H1 (cell line): ENCODE results near the gene KCTD19. TPM values are rescaled to one million over a fixed set of nuclear protein-coding genes. Genes with fewer than 3 reads are reported as not detected.

Experiments
- CTCF ChIA-PET: fragments of 300-600 bp; sonication (Branson Sonifier 250); formaldehyde crosslinking; loops from one replicate; lab custom pipeline; 2021; ENCODE audit not compliant: partially characterized antibody; lab: Charles Lee
- POLR2A ChIA-PET: fragments of 300-600 bp; sonication (Branson Sonifier 250); formaldehyde crosslinking; loops from one replicate; lab custom pipeline; 2021; ENCODE audit warnings: inconsistent platforms; ENCODE audit not compliant: partially characterized antibody; lab: Charles Lee
- DNase-seq, 2 experiments: peaks; one replicate each; pipeline versions ENCODE4 v3.0.0 to v3.0.0-alpha.2; 2010 to 2022; ENCODE audit warnings: low spot score in 2 of 2, low read depth in 1 of 2, mixed read lengths in 1 of 2
- FAIRE-seq: peaks from 2 replicates; lab custom pipeline; 2011; peaks lifted over from hg19 to GRCh38; lab: Jason Lieb, UNC
- H2AFZ ChIP-seq: 2 replicates; pipeline ENCODE4 v1.8.1; 2012; ENCODE audit warnings: low read length, inconsistent platforms
- H2AK5ac ChIP-seq: 2 replicates; pipeline ENCODE4 v1.6.1; 2013; ENCODE audit warnings: low read depth, low read length
- H2BK120ac ChIP-seq: replicated peaks from 2 replicates; pipeline ENCODE3; 2013; ENCODE audit warnings: low read depth, low read length, inconsistent platforms
- H2BK12ac ChIP-seq: 2 replicates; pipeline ENCODE4 v1.6.1; 2013; ENCODE audit warnings: low read depth, low read length
- H2BK15ac ChIP-seq: 2 replicates; pipeline ENCODE4 v1.6.1; 2013; ENCODE audit warnings: low read length
- H2BK20ac ChIP-seq: 2 replicates; pipeline ENCODE4 v1.6.1; 2013; ENCODE audit warnings: low read length
- H2BK5ac ChIP-seq: 2 replicates; pipeline ENCODE4 v1.6.1; 2013; ENCODE audit warnings: low read depth, low read length
- H3K14ac ChIP-seq: 2 replicates; pipeline ENCODE4 v1.6.1; 2013; ENCODE audit warnings: inconsistent platforms; ENCODE audit not compliant: insufficient read length
- H3K18ac ChIP-seq: 2 replicates; pipeline ENCODE4 v1.6.1; 2013; ENCODE audit warnings: low read length; ENCODE audit errors: extremely low read depth
- H3K23ac ChIP-seq: 2 replicates; pipeline ENCODE4 v1.6.1; 2013; ENCODE audit warnings: inconsistent platforms; ENCODE audit not compliant: insufficient read length
- H3K23me2 ChIP-seq: 2 replicates; pipeline ENCODE4 v1.6.1; 2013; ENCODE audit warnings: low read depth, low read length
- H3K27ac ChIP-seq: 2 replicates; pipeline ENCODE4 v1.6.1; 2011; ENCODE audit warnings: low read depth, low read length, inconsistent platforms
- H3K27me3 ChIP-seq, 4 experiments: replicated peaks in 1 of 4; 1 replicate in 1 of 4; 2 replicates in 3 of 4; pipeline versions ENCODE4 v1.6.1 to v1.8.1; 2011 to 2013; ENCODE audit warnings: low read length in 3 of 4, mild to moderate bottlenecking in 3 of 4, inconsistent platforms in 2 of 4, mixed read lengths in 2 of 4, moderate library complexity in 1 of 4; ENCODE audit not compliant: control insufficient read depth in 3 of 4, insufficient read depth in 3 of 4; ENCODE audit errors: extremely low read depth in 1 of 4
- H3K36me3 ChIP-seq, 4 experiments: 2 replicates each; pipeline versions ENCODE4 v1.6.1 to v1.8.1; 2011 to 2013; ENCODE audit warnings: mild to moderate bottlenecking in 4 of 4, low read length in 3 of 4, moderate library complexity in 2 of 4, control low read depth in 1 of 4, inconsistent platforms in 1 of 4; ENCODE audit not compliant: insufficient read depth in 4 of 4, control insufficient read depth in 2 of 4
- H3K4ac ChIP-seq: replicated peaks from 2 replicates; pipeline ENCODE3; 2013; ENCODE audit warnings: low read length, low read depth, mixed read lengths, inconsistent platforms; ENCODE audit not compliant: insufficient read length
- H3K4me1 ChIP-seq, 4 experiments: replicated peaks in 1 of 4; 1 replicate in 1 of 4; 2 replicates in 3 of 4; pipeline versions ENCODE4 v1.6.1 to v1.8.1; 2011 to 2013; ENCODE audit warnings: low read length in 3 of 4, inconsistent platforms in 2 of 4, mixed read lengths in 1 of 4; ENCODE audit not compliant: insufficient read depth in 4 of 4, control insufficient read depth in 3 of 4
- H3K4me2 ChIP-seq, 2 experiments: 2 replicates each; pipeline versions ENCODE4 v1.6.1 to v1.8.1; 2011 to 2013; ENCODE audit warnings: low read depth in 2 of 2, low read length in 2 of 2, control low read depth in 1 of 2, inconsistent platforms in 1 of 2, mild to moderate bottlenecking in 1 of 2; ENCODE audit not compliant: insufficient read depth in 1 of 2
- H3K4me3 ChIP-seq, 4 experiments: fragments of 200-600, 300-600 bp in 1 of 4; sonication (generic), shearing (Covaris generic), sonication (Bioruptor Twin) in 1 of 4; 2 replicates each; pipeline versions ENCODE4 v1.5.1 to v1.8.1; 2011 to 2016; ENCODE audit warnings: low read length in 4 of 4, low read depth in 3 of 4, control low read depth in 2 of 4, inconsistent platforms in 2 of 4, mild to moderate bottlenecking in 2 of 4, mixed read lengths in 1 of 4, moderate library complexity in 1 of 4; ENCODE audit not compliant: insufficient read depth in 2 of 4; ENCODE audit errors: extremely low read depth in 1 of 4
- H3K56ac ChIP-seq: replicated peaks from 2 replicates; pipeline ENCODE3; 2013; ENCODE audit warnings: low read depth, mild to moderate bottlenecking, mixed read lengths, low read length, inconsistent platforms; ENCODE audit not compliant: insufficient read length
- H3K79me1 ChIP-seq: 2 replicates; pipeline ENCODE4 v1.6.1; 2013; ENCODE audit warnings: low read depth, low read length, control low read depth
- H3K79me2 ChIP-seq, 2 experiments: 2 replicates each; pipeline versions ENCODE4 v1.6.1 to v1.8.1; 2012 to 2013; ENCODE audit warnings: low read length in 2 of 2, mild to moderate bottlenecking in 2 of 2, inconsistent platforms in 1 of 2; ENCODE audit not compliant: insufficient read depth in 2 of 2, control insufficient read depth in 1 of 2
- H3K9ac ChIP-seq, 4 experiments: replicated peaks in 1 of 4; 1 replicate in 1 of 4; 2 replicates in 3 of 4; pipeline versions ENCODE4 v1.6.1 to v1.8.1; 2011 to 2013; ENCODE audit warnings: low read depth in 3 of 4, low read length in 3 of 4, control low read depth in 2 of 4, mild to moderate bottlenecking in 2 of 4, moderate library complexity in 2 of 4, inconsistent platforms in 1 of 4; ENCODE audit errors: extremely low read depth in 1 of 4
- H3K9me3 ChIP-seq, 2 experiments: 2 replicates each; pipeline versions ENCODE4 v1.6.1 to v1.8.1; 2012 to 2013; ENCODE audit warnings: mild to moderate bottlenecking in 2 of 2, moderate library complexity in 2 of 2, control low read depth in 1 of 2, inconsistent platforms in 1 of 2, low read depth in 1 of 2, low read length in 1 of 2, mixed read lengths in 1 of 2; ENCODE audit not compliant: insufficient read depth in 2 of 2
- H4K20me1 ChIP-seq, 2 experiments: replicated peaks in 1 of 2; 2 replicates each; pipeline versions ENCODE3 to v1.8.1; 2011 to 2013; ENCODE audit warnings: inconsistent platforms in 2 of 2, low read length in 2 of 2, mild to moderate bottlenecking in 1 of 2; ENCODE audit not compliant: insufficient read depth in 2 of 2, control insufficient read depth in 1 of 2
- H4K5ac ChIP-seq: 2 replicates; pipeline ENCODE4 v1.6.1; 2013; ENCODE audit warnings: low read length, low read depth, mixed read lengths, inconsistent platforms; ENCODE audit not compliant: insufficient read length
- H4K8ac ChIP-seq: 2 replicates; pipeline ENCODE4 v1.8.0; 2013; ENCODE audit warnings: mild to moderate bottlenecking, moderate library complexity, low read length, inconsistent platforms; ENCODE audit not compliant: insufficient read depth; ENCODE audit errors: extremely low read depth
- H4K91ac ChIP-seq: replicated peaks from 2 replicates; pipeline ENCODE3; 2013; ENCODE audit warnings: low read length, mixed read lengths, inconsistent platforms; ENCODE audit not compliant: insufficient read length
- ASH2L ChIP-seq: fragments of 200-600, 300-600 bp; sonication (generic); IDR thresholded peaks from one replicate; pipeline ENCODE4 v1.7.1; 2017; ENCODE audit warnings: low read length
- ATF2 ChIP-seq: IDR thresholded peaks from 2 replicates; pipeline ENCODE4 v1.6.1; 2012; ENCODE audit warnings: low read length, inconsistent platforms
- CTBP2 ChIP-seq: IDR thresholded peaks from 2 replicates; pipeline ENCODE4 v1.7.0; 2011; ENCODE audit warnings: borderline replicate concordance, mild to moderate bottlenecking, moderate library complexity, mixed read lengths, low read length; ENCODE audit not compliant: insufficient read depth, insufficient read length
- GABPA ChIP-seq: IDR thresholded peaks from 2 replicates; pipeline ENCODE4 v1.6.1; 2011; ENCODE audit warnings: mild to moderate bottlenecking, low read length, moderate library complexity, borderline replicate concordance; ENCODE audit not compliant: insufficient read depth
- RXRA ChIP-seq: IDR thresholded peaks from 2 replicates; pipeline ENCODE4 v1.6.1; 2011; ENCODE audit warnings: low read depth, mild to moderate bottlenecking, low read length, moderate library complexity; ENCODE audit not compliant: insufficient read depth
- TBP ChIP-seq: IDR thresholded peaks from 2 replicates; pipeline ENCODE4 v1.6.1; 2011; ENCODE audit warnings: low read depth, low read length, improper control_type of control experiment
- USF2 ChIP-seq: IDR thresholded peaks from 2 replicates; pipeline ENCODE4 v1.6.1; 2011; ENCODE audit warnings: low read length, improper control_type of control experiment
- YY1 ChIP-seq: IDR thresholded peaks from 2 replicates; pipeline ENCODE4 v1.6.1; 2011; ENCODE audit warnings: low read depth, mild to moderate bottlenecking, low read length
- WGBS, 2 experiments: shearing (Covaris generic) in 1 of 2; methylation state at CpG; one replicate each; pipeline versions ENCODE4 v1.1.6 to v1.1.7; 2013 to 2015; ENCODE audit warnings: low lambda C conversion rate in 2 of 2, mixed read lengths in 2 of 2, inconsistent platforms in 1 of 2, low coverage in 1 of 2, missing lambda C conversion rate in 1 of 2; ENCODE audit not compliant: insufficient replicate concordance in 2 of 2, insufficient coverage in 1 of 2, insufficient read length in 1 of 2; ENCODE audit errors: extremely low coverage in 1 of 2, missing lambda C conversion rate in 1 of 2; 5-methylcytosine and 5-hydroxymethylcytosine counted together
- polyA plus RNA-seq, 7 experiments: library from polyadenylated mRNA; depleted of rRNA in 3 of 7; stranded (reverse) in 5 of 7; unstranded in 2 of 7; fragments of >200 nt in 5 of 7; fragments of 200-250 nt in 2 of 7; gene quantifications; 1 replicate in 5 of 7; 2 replicates in 1 of 7; 4 replicates in 1 of 7; pipeline versions ENCODE4 v1.2.1 to v1.2.3, GENCODE V29; 2011 to 2013; ENCODE audit warnings: missing spikeins in 2 of 7, mixed read lengths in 2 of 7
- total RNA-seq: library from RNA; stranded (reverse); fragmentation: NEBNext Ultra II Directional; extraction: Animal tissue kit (Norgen Biotek cat#: 25700); gene quantifications from 2 replicates; pipeline ENCODE4 v1.2.1, GENCODE V29; 2021

The KCTD19 gene
- total and polyA plus RNA-seq, 2 of the 8 experiments (the other 6 are each of a cell fraction or from before 2014, with no cell fraction given): 0.06 to 0.24 TPM

GRCh38 chr16:67270931-67271338 lies 55.6 kb downstream of the KCTD19 start:
- Histone ChIP-seq H3K4me1 (no peaks in the 10 kb centered on the region), H3K9me3 (no peaks in the 10 kb centered on the region), H2BK20ac (no peak overlapping the region), H3K23ac (no peak overlapping the region), H2BK5ac (no peak overlapping the region), H3K4me2 (no peak overlapping the region), H3K79me1 (no peaks in the 10 kb centered on the region), H2BK15ac (no peak overlapping the region), H3K9ac (no peak overlapping the region), H2AFZ (no peak overlapping the region), H3K18ac (no peak overlapping the region), H3K56ac (no peak overlapping the region), H2BK120ac (no peak overlapping the region), H3K4me3 (no peak overlapping the region), H3K23me2 (no peaks in the 10 kb centered on the region), H2AK5ac (no peak overlapping the region), H3K27me3 (no peaks in the 10 kb centered on the region), H4K8ac (0 out of 2 replicates have a peak overlapping the region, but pooled peaks have one; percentile 51), H2BK12ac (no peak overlapping the region), H4K91ac (no peak overlapping the region), H3K4ac (no peak overlapping the region), H4K20me1 (peaks cover 0 to 4% of the 10 kb centered on the region in 2 experiments), H3K27ac (no peak overlapping the region), H3K14ac (no peak overlapping the region), H3K79me2 (no peaks in the 10 kb centered on the region), H3K36me3 (no peaks in the 10 kb centered on the region; a peak in 1 of 8 replicates), H4K5ac (no peak overlapping the region)
- no peak for DNase-seq
- POLR2A ChIA-PET: interaction anchor here (1.1 to 2.4 kb wide), 5 partner anchors 11 to 81 kb away, joined by 3 to 8 read pairs (median 5); partner anchors contain the start of genes EXOC3L1 and SLC9A5
- 85% methylated on average over 11 of the region's 11 CpGs; no CpG with 5 or more reads in 1 of the 2 experiments for WGBS, 2 experiments
- FAIRE-seq: no peak
- CTCF ChIA-PET: interaction anchor here (0.7 to 14.4 kb wide), 8 partner anchors 10 to 122 kb away, joined by 3 to 217 read pairs (median 6); partner anchors contain the start of genes ELMO3, TMEM208 and TPPP3
- TF ChIP-seq ATF2 (no peak), YY1 (no peak), ASH2L (no peak), GABPA (no peak), RXRA (no peak), CTBP2 (no peak), USF2 (no peak), TBP (no peak)
